Mesenchymal stem cell (in vitro differentiated cells and primary cell): Measurements from ENCODE around the gene CAMK1D.

ENCODE experiments used
- DNase-seq: peaks from one replicate; pipeline ENCODE4 v3.0.0-alpha.2; 2013
- H2AFZ ChIP-seq: one replicate; pipeline ENCODE4 v1.6.1; 2013; ENCODE audit warnings: low read depth, mild to moderate bottlenecking, control low read depth, inconsistent platforms, low read length, moderate library complexity
- H2AK5ac ChIP-seq: 2 replicates; pipeline ENCODE4 v1.6.1; 2013; ENCODE audit warnings: low read length, moderate library complexity, mild to moderate bottlenecking, inconsistent platforms; ENCODE audit not compliant: severe bottlenecking
- H2BK120ac ChIP-seq: one replicate; pipeline ENCODE4 v1.6.1; 2013; ENCODE audit warnings: low read depth, mild to moderate bottlenecking, inconsistent platforms, low read length, moderate library complexity
- H2BK12ac ChIP-seq, 2 experiments: one replicate each; pipeline ENCODE4 v1.6.1; 2013; ENCODE audit warnings: inconsistent platforms in 2 of 2, low read length in 2 of 2, mild to moderate bottlenecking in 2 of 2, moderate library complexity in 2 of 2, control low read depth in 1 of 2
- H2BK15ac ChIP-seq: one replicate; pipeline ENCODE4 v1.6.1; 2013; ENCODE audit warnings: mild to moderate bottlenecking, low read depth, inconsistent platforms; ENCODE audit not compliant: poor library complexity, severe bottlenecking
- H2BK5ac ChIP-seq: 2 replicates; pipeline ENCODE4 v1.6.1; 2013; ENCODE audit warnings: low read depth, mild to moderate bottlenecking, low read length, control low read depth, inconsistent platforms; ENCODE audit not compliant: poor library complexity, severe bottlenecking
- H3K14ac ChIP-seq, 2 experiments: one replicate each; pipeline ENCODE4 v1.6.1; 2013; ENCODE audit warnings: inconsistent platforms in 2 of 2, low read length in 2 of 2, control low read depth in 1 of 2, mild to moderate bottlenecking in 1 of 2, moderate library complexity in 1 of 2
- H3K18ac ChIP-seq, 2 experiments: one replicate each; pipeline ENCODE4 v1.6.1; 2013; ENCODE audit warnings: inconsistent platforms in 2 of 2, low read length in 2 of 2, control low read depth in 1 of 2, low read depth in 1 of 2, mild to moderate bottlenecking in 1 of 2
- H3K23ac ChIP-seq, 2 experiments: one replicate each; pipeline ENCODE4 v1.6.1; 2013; ENCODE audit warnings: inconsistent platforms in 2 of 2, low read length in 2 of 2, mild to moderate bottlenecking in 2 of 2, moderate library complexity in 2 of 2, control low read depth in 1 of 2
- H3K27ac ChIP-seq: 2 replicates; pipeline ENCODE4 v1.5.1; 2013; ENCODE audit warnings: mild to moderate bottlenecking, moderate library complexity, low read length, control low read depth, inconsistent platforms; ENCODE audit not compliant: poor library complexity, severe bottlenecking
- H3K27me3 ChIP-seq, 2 experiments: 2 replicates each; pipeline versions ENCODE4 v1.6.1 to v1.7.0; 2013; ENCODE audit warnings: low read length in 2 of 2, mild to moderate bottlenecking in 2 of 2, moderate library complexity in 2 of 2, control low read depth in 1 of 2, inconsistent platforms in 1 of 2; ENCODE audit not compliant: control insufficient read depth in 1 of 2, insufficient read depth in 1 of 2
- H3K36me3 ChIP-seq, 2 experiments: 2 replicates each; pipeline versions ENCODE4 v1.6.1 to v1.7.0; 2013; ENCODE audit warnings: low read length in 2 of 2, control low read depth in 1 of 2, inconsistent platforms in 1 of 2, low read depth in 1 of 2, mild to moderate bottlenecking in 1 of 2; ENCODE audit not compliant: insufficient read depth in 2 of 2, control insufficient read depth in 1 of 2
- H3K4ac ChIP-seq, 2 experiments: one replicate each; pipeline ENCODE4 v1.6.1; 2013; ENCODE audit warnings: inconsistent platforms in 2 of 2, low read length in 2 of 2, mild to moderate bottlenecking in 2 of 2, moderate library complexity in 2 of 2, control low read depth in 1 of 2, low read depth in 1 of 2
- H3K4me1 ChIP-seq: 2 replicates; pipeline ENCODE4 v1.6.1; 2013; ENCODE audit warnings: low read depth, low read length, control low read depth; ENCODE audit not compliant: control insufficient read depth, insufficient read depth
- H3K4me2 ChIP-seq: 2 replicates; pipeline ENCODE4 v1.6.1; 2013; ENCODE audit warnings: low read length, mild to moderate bottlenecking, inconsistent platforms; ENCODE audit not compliant: poor library complexity, severe bottlenecking
- H3K4me3 ChIP-seq, 2 experiments: 2 replicates each; pipeline versions ENCODE4 v1.5.1 to v1.7.0; 2013; ENCODE audit warnings: low read length in 2 of 2, mild to moderate bottlenecking in 2 of 2, control low read depth in 1 of 2, low read depth in 1 of 2; ENCODE audit not compliant: insufficient read depth in 1 of 2
- H3K79me1 ChIP-seq: replicated peaks from 2 replicates; pipeline ENCODE4 v1.6.1; 2013; ENCODE audit warnings: mild to moderate bottlenecking, control low read depth, low read length, inconsistent platforms; ENCODE audit not compliant: poor library complexity, severe bottlenecking
- H3K9ac ChIP-seq: 2 replicates; pipeline ENCODE4 v1.7.0; 2013; ENCODE audit warnings: mild to moderate bottlenecking, low read length, moderate library complexity
- H3K9me3 ChIP-seq: 2 replicates; pipeline ENCODE4 v1.7.0; 2013; ENCODE audit warnings: mild to moderate bottlenecking, low read length; ENCODE audit not compliant: control insufficient read depth
- H4K8ac ChIP-seq: one replicate; pipeline ENCODE4 v1.6.1; 2013; ENCODE audit warnings: inconsistent platforms, mild to moderate bottlenecking, low read length, moderate library complexity
- H4K91ac ChIP-seq: one replicate; pipeline ENCODE4 v1.6.1; 2013; ENCODE audit warnings: mild to moderate bottlenecking, low read length, inconsistent platforms
- WGBS: methylation state at CpG from one replicate; pipeline ENCODE4 v1.1.7; 2013; ENCODE audit warnings: mixed read lengths; 5-methylcytosine and 5-hydroxymethylcytosine counted together

CAMK1D gene

DNA sequence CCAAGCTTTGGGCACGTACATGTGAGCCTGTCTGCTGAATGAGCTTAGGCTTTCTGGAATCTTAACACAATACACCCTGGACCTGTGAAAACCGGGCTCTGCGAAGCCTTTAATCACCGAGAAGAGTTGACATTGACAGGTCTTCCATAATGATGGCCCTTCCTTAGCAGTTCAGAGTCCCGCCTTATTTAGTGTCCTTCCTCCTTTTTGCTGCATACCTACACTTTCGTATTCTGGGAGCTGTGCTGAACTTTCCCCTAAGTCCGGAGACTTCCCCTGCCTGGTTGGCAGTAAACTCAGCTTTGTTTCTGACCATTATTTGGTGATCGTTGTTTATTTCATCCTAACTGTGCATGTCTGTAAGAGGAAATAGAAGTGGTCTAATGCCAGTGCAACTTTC lies 212.0 kb downstream of the CAMK1D start:
- WGBS: 94% methylated on average over 8 of the region's 8 CpGs
- no peaks in the 10 kb centered on the region for H3K9me3 ChIP-seq
- H2AFZ ChIP-seq: no peak overlapping the region
- no peak overlapping the region for H2BK5ac ChIP-seq
- H4K8ac ChIP-seq: no peak overlapping the region
- no peak overlapping the region for H3K27ac ChIP-seq
- no peak overlapping the region for H2AK5ac ChIP-seq
- no peak overlapping the region for H3K4ac ChIP-seq
- H3K14ac ChIP-seq: no peak overlapping the region
- H3K4me3 ChIP-seq: no peak overlapping the region
- H3K9ac ChIP-seq: no peak overlapping the region
- DNase-seq: no peak
- peaks cover 51% of the 10 kb centered on the region for H3K79me1 ChIP-seq
- H4K91ac ChIP-seq: no peak overlapping the region
- no peak overlapping the region for H3K18ac ChIP-seq
- no peak overlapping the region for H3K4me2 ChIP-seq
- no peaks in the 10 kb centered on the region for H3K36me3 ChIP-seq
- no peak overlapping the region for H2BK120ac ChIP-seq
- peaks cover 8% of the 10 kb centered on the region for H3K4me1 ChIP-seq
- no peak overlapping the region for H3K23ac ChIP-seq
- H2BK12ac ChIP-seq: no peak overlapping the region
- no peak overlapping the region for H2BK15ac ChIP-seq
- H3K27me3 ChIP-seq: no peaks in the 10 kb centered on the region

DNA sequence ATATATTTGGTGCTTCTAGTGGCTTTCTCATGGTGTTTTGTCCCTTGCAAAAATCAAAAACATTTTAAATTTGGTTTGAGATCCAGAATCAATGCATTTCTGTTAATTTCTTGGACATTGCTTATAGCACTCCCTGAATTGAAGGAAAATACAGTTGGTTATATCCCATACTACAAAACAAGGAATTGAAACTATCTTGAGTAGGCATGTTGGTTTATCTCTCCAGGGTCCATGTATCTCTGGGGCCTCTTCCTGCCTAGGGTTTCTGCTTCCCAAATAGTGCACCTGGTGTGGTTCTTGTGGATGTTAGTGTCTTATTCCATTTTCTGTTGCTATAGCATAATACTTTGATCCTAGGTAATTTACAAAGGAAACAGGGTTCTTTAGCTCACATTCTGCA lies 212.4 kb downstream of the CAMK1D start:
- peaks cover 50% of the 10 kb centered on the region for H3K79me1 ChIP-seq
- no peak overlapping the region for H2AFZ ChIP-seq
- no peak overlapping the region for H3K18ac ChIP-seq
- no peaks in the 10 kb centered on the region for H3K36me3 ChIP-seq
- H2BK5ac ChIP-seq: no peak overlapping the region
- H3K27me3 ChIP-seq: no peaks in the 10 kb centered on the region
- H3K4me2 ChIP-seq: no peak overlapping the region
- no peak overlapping the region for H4K8ac ChIP-seq
- peaks cover 6% of the 10 kb centered on the region for H3K4me1 ChIP-seq
- H2BK12ac ChIP-seq: no peak overlapping the region
- no peak overlapping the region for H4K91ac ChIP-seq
- no peak for DNase-seq
- no peak overlapping the region for H2BK120ac ChIP-seq
- no peak overlapping the region for H3K23ac ChIP-seq
- no peak overlapping the region for H3K4me3 ChIP-seq
- no peak overlapping the region for H3K27ac ChIP-seq
- H3K14ac ChIP-seq: no peak overlapping the region
- no peak overlapping the region for H2BK15ac ChIP-seq
- no peak overlapping the region for H3K9ac ChIP-seq
- no peak overlapping the region for H2AK5ac ChIP-seq
- H3K9me3 ChIP-seq: no peaks in the 10 kb centered on the region
- H3K4ac ChIP-seq: no peak overlapping the region

DNA sequence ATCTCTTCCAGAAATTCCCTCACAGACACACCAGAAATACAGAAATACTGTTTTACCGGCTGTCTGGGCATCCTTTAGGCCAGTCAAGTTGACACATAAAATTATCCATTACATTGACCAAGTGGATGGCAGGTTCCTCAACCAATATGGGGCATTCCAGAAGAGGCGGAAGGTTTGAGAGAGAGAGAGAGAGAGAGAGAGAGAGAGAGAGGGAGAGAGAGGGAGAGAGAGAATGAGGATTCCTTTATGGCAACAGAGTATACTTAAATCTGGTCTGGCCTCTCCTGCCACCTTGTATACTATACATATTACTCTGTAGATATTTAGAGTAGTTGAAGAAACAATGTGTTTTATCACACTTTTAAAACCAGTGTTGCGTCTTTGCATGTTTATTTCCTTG lies 214.1 kb downstream of the CAMK1D start:
- no peak overlapping the region for H3K4ac ChIP-seq
- DNase-seq: no peak
- H3K9ac ChIP-seq: no peak overlapping the region
- H3K36me3 ChIP-seq: no peaks in the 10 kb centered on the region
- H4K91ac ChIP-seq: no peak overlapping the region
- H3K18ac ChIP-seq: no peak overlapping the region
- peaks cover 3% of the 10 kb centered on the region for H3K4me1 ChIP-seq
- no peak overlapping the region for H2BK15ac ChIP-seq
- H3K79me1 ChIP-seq: peaks cover 44% of the 10 kb centered on the region
- no peak overlapping the region for H3K27ac ChIP-seq
- H4K8ac ChIP-seq: no peak overlapping the region
- H2AFZ ChIP-seq: no peak overlapping the region
- H2AK5ac ChIP-seq: no peak overlapping the region
- no peak overlapping the region for H2BK120ac ChIP-seq
- 90% methylated on average over 3 of the region's 3 CpGs for WGBS
- H3K4me2 ChIP-seq: no peak overlapping the region
- H3K23ac ChIP-seq: no peak overlapping the region
- H2BK12ac ChIP-seq: no peak overlapping the region
- no peak overlapping the region for H3K4me3 ChIP-seq
- no peak overlapping the region for H2BK5ac ChIP-seq
- H3K14ac ChIP-seq: no peak overlapping the region
- H3K9me3 ChIP-seq: no peaks in the 10 kb centered on the region
- no peaks in the 10 kb centered on the region for H3K27me3 ChIP-seq

DNA sequence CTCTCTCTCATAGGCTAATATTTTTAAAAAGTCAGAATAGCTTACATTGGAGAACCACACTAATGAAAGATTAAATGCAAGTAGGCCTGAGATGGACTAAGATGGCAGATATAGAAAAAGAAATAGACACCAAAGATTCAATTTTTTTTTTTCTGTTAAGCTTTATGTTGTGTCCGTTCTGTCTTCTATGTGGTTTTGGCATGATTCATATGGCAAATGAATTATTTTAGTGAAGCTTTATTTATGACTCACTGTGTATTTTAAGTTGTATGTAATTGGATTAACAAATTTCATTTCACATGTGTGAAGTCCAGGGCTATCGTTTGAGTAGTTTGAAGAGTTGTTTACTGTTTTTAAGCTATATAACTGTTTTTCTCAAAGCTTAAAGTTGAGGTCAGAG lies 214.8 kb downstream of the CAMK1D start:
- H3K4me3 ChIP-seq: no peak overlapping the region
- DNase-seq: no peak
- no peak overlapping the region for H3K14ac ChIP-seq
- no peaks in the 10 kb centered on the region for H3K36me3 ChIP-seq
- no peak overlapping the region for H2AK5ac ChIP-seq
- H3K9me3 ChIP-seq: no peaks in the 10 kb centered on the region
- H2BK12ac ChIP-seq: no peak overlapping the region
- no peak overlapping the region for H3K23ac ChIP-seq
- H2BK15ac ChIP-seq: no peak overlapping the region
- no peak overlapping the region for H2BK5ac ChIP-seq
- no peak overlapping the region for H3K27ac ChIP-seq
- peaks cover 40% of the 10 kb centered on the region for H3K79me1 ChIP-seq
- H3K4me1 ChIP-seq: peaks cover 3% of the 10 kb centered on the region
- no peak overlapping the region for H3K9ac ChIP-seq
- no peak overlapping the region for H4K91ac ChIP-seq
- 79% methylated on average over 1 of the region's 2 CpGs for WGBS
- H2AFZ ChIP-seq: no peak overlapping the region
- H3K27me3 ChIP-seq: no peaks in the 10 kb centered on the region
- no peak overlapping the region for H3K4me2 ChIP-seq
- H4K8ac ChIP-seq: no peak overlapping the region
- no peak overlapping the region for H3K18ac ChIP-seq
- no peak overlapping the region for H3K4ac ChIP-seq
- H2BK120ac ChIP-seq: no peak overlapping the region
